DMS114 treated with DMSO at 0.1 percent for 48 hours (cell line): ENCODE results near the gene RNF213.

ENCODE experiments used
- DNase-seq: peaks from one replicate; lab custom pipeline; 2025; ENCODE audit not compliant: unreplicated experiment; lab: John Stamatoyannopoulos, UW

RNF213 gene

GRCh38 chr17:80260791-80261158, at the start of gene RNF213:
Gene RNF213, plus strand, starts transcription at chr17:80260852. Its CDS starts 2,830 bp downstream, at chr17:80263682.
- no peak for DNase-seq

- no peak for DNase-seq
These were observed 48.5 kb upstream of the RNF213 start for GRCh38 chr17:80212109-80212508.

GRCh38 chr17:80212511-80212910, 48.1 kb upstream of the RNF213 start:
- no peak for DNase-seq

- no peak for DNase-seq
These were observed 47.5 kb upstream of the RNF213 start for GRCh38 chr17:80212962-80213642.

- no peak for DNase-seq
These were observed 47.0 kb upstream of the RNF213 start for GRCh38 chr17:80213643-80213975.

GRCh38 chr17:80214012-80214877, 46.4 kb upstream of the RNF213 start:
- no peak for DNase-seq

GRCh38 chr17:80214878-80215210, 45.8 kb upstream of the RNF213 start:
- DNase-seq = no peak

GRCh38 chr17:80216473-80217456, 43.9 kb upstream of the RNF213 start:
- no peak for DNase-seq

- DNase-seq = no peak
These were observed 42.8 kb upstream of the RNF213 start for GRCh38 chr17:80217703-80218362.

- no peak for DNase-seq
These were observed 42.3 kb upstream of the RNF213 start for GRCh38 chr17:80218391-80218790.

- no peak for DNase-seq
These were observed 41.5 kb upstream of the RNF213 start for GRCh38 chr17:80219013-80219762.

GRCh38 chr17:80219763-80220053, 40.9 kb upstream of the RNF213 start:
- no peak for DNase-seq

GRCh38 chr17:80220054-80220735, 40.5 kb upstream of the RNF213 start, which contains the start of the genes SGSH and SLC26A11:
Gene SGSH, minus strand, starts transcription at chr17:80220333. Its CDS starts 20 bp downstream, at chr17:80220313.
Gene SLC26A11, plus strand, starts transcription at chr17:80220427. Its CDS starts 1,134 bp downstream, at chr17:80221561.
- DNase-seq = peak; percentile 23

GRCh38 chr17:80220736-80221215, 39.9 kb upstream of the RNF213 start:
- no peak for DNase-seq

GRCh38 chr17:80221351-80222105, 39.1 kb upstream of the RNF213 start:
- no peak for DNase-seq

- DNase-seq = no peak
These were observed 38.1 kb upstream of the RNF213 start for GRCh38 chr17:80222376-80223141.

GRCh38 chr17:80223142-80223815, 37.4 kb upstream of the RNF213 start:
- DNase-seq = no peak
